Adrenal gland (tissue), 12 donors: ENCODE data around the gene GLI2. TPM values are rescaled to one million over a fixed set of nuclear protein-coding genes. Genes with fewer than 3 reads are reported as not detected.

Experiments
- DNase-seq, 7 donors: peaks; one replicate each; pipeline ENCODE4 v3.0.0-alpha.2; 2019 to 2020
- H3K27ac ChIP-seq, 5 donors: fragments of 200-600 bp; sonication (generic) in 4 of 5; 1 replicate in 3 of 5; 2 replicates in 2 of 5; pipeline versions ENCODE4 v1.5.1 to v1.8.0; 2016 to 2020; ENCODE audit warnings: mild to moderate bottlenecking in 1 of 5
- H3K27me3 ChIP-seq: fragments of 200-600 bp; 2 replicates; pipeline ENCODE4 v1.8.0; 2021
- H3K36me3 ChIP-seq, 2 donors: fragments of 200-600 bp; replicated peaks in 1 of 2; 1 replicate in 1 of 2; 2 replicates in 1 of 2; pipeline versions ENCODE4 v1.5.1 to v1.8.0; 2018 to 2022
- H3K4me1 ChIP-seq, 2 donors: fragments of 200-600 bp; replicated peaks in 1 of 2; 1 replicate in 1 of 2; 2 replicates in 1 of 2; pipeline versions ENCODE4 v1.5.1 to v1.8.0; 2018 to 2021
- H3K4me3 ChIP-seq, 4 donors: fragments of 200-600 bp; sonication (generic) in 3 of 4; one replicate each; pipeline ENCODE4 v1.5.1; 2016 to 2018
- H3K9me3 ChIP-seq, 3 donors: fragments of 200-600 bp; sonication (generic) in 1 of 3; replicated peaks in 1 of 3; 1 replicate in 2 of 3; 2 replicates in 1 of 3; pipeline versions ENCODE4 v1.5.1 to v1.8.0; 2016 to 2021
- POLR2A ChIP-seq, 2 donors: fragments of 450-650 bp; IDR thresholded peaks; one replicate each; pipeline ENCODE4 v1.6.1; 2017; ENCODE audit warnings: antibody characterized with exemption in 2 of 2, mild to moderate bottlenecking in 2 of 2, moderate library complexity in 1 of 2
- WGBS, 4 donors: extraction: QIAGEN DNeasy Blood & Tissue Kit in 2 of 4; methylation state at CpG; one replicate each; pipeline versions ENCODE4 v1.1.5 to v1.1.7; 2013 to 2017; 5-methylcytosine and 5-hydroxymethylcytosine counted together
- intact Hi-C, 2 donors: fragments of 100-400 bp; cut with DNase I; formaldehyde crosslinking; loops; one replicate each; pipeline versions ENCODE4 v1.14.1 to v1.15.0; 2022 to 2023
- polyA plus RNA-seq, 3 donors: library from polyadenylated mRNA; stranded (reverse); fragments of 200-250 nt in 2 of 3; fragments of 350-450 nt in 1 of 3; fragmentation: Illumina TruSeq in 1 of 3; extraction: RNeasy Lipid Tissue Mini Kit (QIAGEN cat#74804) in 1 of 3; gene quantifications; one replicate each; pipeline ENCODE4 v1.2.3, GENCODE V29; 2013 to 2014
- total RNA-seq, 9 donors: library from RNA; depleted of rRNA in 4 of 9; stranded (reverse); fragments of >200 nt in 4 of 9; fragments of 120-200 nt in 1 of 9; fragmentation: NEBNext Ultra II Directional in 1 of 9; extraction: Animal tissue kit (Norgen Biotek cat#: 25700) in 1 of 9; gene quantifications; one replicate each; pipeline versions ENCODE4 v1.1.0 to v1.2.4, GENCODE V29; 2013 to 2023
- TF ChIP-seq, protein P1 (sequence below), 6 experiments: fragments of 450-650 bp in 4 of 6; fragments of 200-600 bp in 2 of 6; sonication (generic) in 1 of 6; IDR thresholded peaks; 1 replicate in 5 of 6; 2 replicates in 1 of 6; pipeline versions ENCODE4 v1.5.1 to v1.8.0; 2016 to 2021; ENCODE audit warnings: antibody characterized with exemption in 6 of 6, mild to moderate bottlenecking in 2 of 6, moderate library complexity in 1 of 6
- donor health status: healthy with polysubstance abuse.
- donor health status: Bipolar disorder and iron deficiency.
- donor health status: DM: yes; HTN: yes; CAD: no.
- donor health status: DM: no; HTN: no; CAD: no.
- donor health status: DM: no; HTN: no; CAD: no.
- donor health status: DM: yes; HTN: yes; CAD: no.

Gene GLI2
- total and polyA plus RNA-seq, 12 donors: 0.51 to 4.5 (median 2.5) TPM

DNA sequence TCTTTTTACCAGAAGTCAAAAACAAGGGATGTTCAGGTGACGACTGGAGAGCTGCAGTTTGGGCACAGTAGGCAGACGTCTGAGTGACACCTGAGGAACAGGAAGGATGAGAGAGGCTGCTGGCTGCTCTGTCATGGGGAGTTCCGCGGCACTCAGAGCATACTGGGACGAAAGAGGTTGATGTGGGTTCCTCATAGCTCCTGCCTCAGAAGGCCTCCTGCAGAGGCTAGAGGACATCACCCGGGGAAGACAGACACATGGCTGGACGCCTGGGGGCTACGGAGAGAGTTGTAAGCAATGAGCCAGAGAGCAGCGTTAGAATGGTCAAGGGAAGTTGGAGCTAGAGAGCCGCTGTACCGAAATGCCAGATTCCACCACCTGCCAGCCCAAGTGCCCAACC lies 45.1 kb upstream of the GLI2 start:
- Histone ChIP-seq H3K36me3 (no peaks in the 10 kb centered on the region), H3K27me3 (peaks cover 12% of the 10 kb centered on the region), H3K27ac (no peak overlapping the region), H3K9me3 (no peaks in the 10 kb centered on the region), H3K4me1 (no peaks in the 10 kb centered on the region), H3K4me3 (no peak overlapping the region)
- DNase-seq: no peak
- TF ChIP-seq POLR2A (IDR thresholded peaks at IDR 0.05): no peak
- WGBS, 4 donors: 61 to 70% (median 67%) methylated on average over 11 of the region's 11 CpGs
- intact Hi-C loops: no loop called here

- DNase-seq: no peak
- intact Hi-C loops: no loop called here
- WGBS, 4 donors: 83 to 94% (median 91%) methylated on average over 3 to 4 of the region's 4 CpGs
These were observed 44.3 kb upstream of the GLI2 start for GRCh38 chr2:120691410-120691809.

GRCh38 chr2:120692691-120693090 lies 43.0 kb upstream of the GLI2 start:
- TF ChIP-seq, protein P1, sequence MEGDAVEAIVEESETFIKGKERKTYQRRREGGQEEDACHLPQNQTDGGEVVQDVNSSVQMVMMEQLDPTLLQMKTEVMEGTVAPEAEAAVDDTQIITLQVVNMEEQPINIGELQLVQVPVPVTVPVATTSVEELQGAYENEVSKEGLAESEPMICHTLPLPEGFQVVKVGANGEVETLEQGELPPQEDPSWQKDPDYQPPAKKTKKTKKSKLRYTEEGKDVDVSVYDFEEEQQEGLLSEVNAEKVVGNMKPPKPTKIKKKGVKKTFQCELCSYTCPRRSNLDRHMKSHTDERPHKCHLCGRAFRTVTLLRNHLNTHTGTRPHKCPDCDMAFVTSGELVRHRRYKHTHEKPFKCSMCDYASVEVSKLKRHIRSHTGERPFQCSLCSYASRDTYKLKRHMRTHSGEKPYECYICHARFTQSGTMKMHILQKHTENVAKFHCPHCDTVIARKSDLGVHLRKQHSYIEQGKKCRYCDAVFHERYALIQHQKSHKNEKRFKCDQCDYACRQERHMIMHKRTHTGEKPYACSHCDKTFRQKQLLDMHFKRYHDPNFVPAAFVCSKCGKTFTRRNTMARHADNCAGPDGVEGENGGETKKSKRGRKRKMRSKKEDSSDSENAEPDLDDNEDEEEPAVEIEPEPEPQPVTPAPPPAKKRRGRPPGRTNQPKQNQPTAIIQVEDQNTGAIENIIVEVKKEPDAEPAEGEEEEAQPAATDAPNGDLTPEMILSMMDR (IDR thresholded peaks at IDR 0.05): no peak
- TF ChIP-seq POLR2A (IDR thresholded peaks at IDR 0.05): no peak
- H3K27me3 ChIP-seq: peaks cover 12% of the 10 kb centered on the region
- no peak overlapping the region for H3K27ac ChIP-seq
- no peaks in the 10 kb centered on the region for H3K4me1 ChIP-seq
- no peak for DNase-seq
- intact Hi-C loops: no loop called here
- no peaks in the 10 kb centered on the region for H3K9me3 ChIP-seq
- WGBS, 4 donors: 76 to 90% (median 84%) methylated on average over 6 of the region's 6 CpGs
- H3K36me3 ChIP-seq: no peaks in the 10 kb centered on the region
- H3K4me3 ChIP-seq: no peak overlapping the region

More at GRCh38 chr2:120691410-120691809, 44.3 kb upstream of the GLI2 start:
- Histone ChIP-seq H3K27ac (no peak overlapping the region), H3K36me3 (no peaks in the 10 kb centered on the region), H3K4me3 (no peak overlapping the region), H3K27me3 (peaks cover 12% of the 10 kb centered on the region), H3K4me1 (no peaks in the 10 kb centered on the region), H3K9me3 (no peaks in the 10 kb centered on the region)
- TF ChIP-seq, protein P1 (IDR thresholded peaks at IDR 0.05): no peak
- no peak for TF ChIP-seq POLR2A (IDR thresholded peaks at IDR 0.05)

DNA sequence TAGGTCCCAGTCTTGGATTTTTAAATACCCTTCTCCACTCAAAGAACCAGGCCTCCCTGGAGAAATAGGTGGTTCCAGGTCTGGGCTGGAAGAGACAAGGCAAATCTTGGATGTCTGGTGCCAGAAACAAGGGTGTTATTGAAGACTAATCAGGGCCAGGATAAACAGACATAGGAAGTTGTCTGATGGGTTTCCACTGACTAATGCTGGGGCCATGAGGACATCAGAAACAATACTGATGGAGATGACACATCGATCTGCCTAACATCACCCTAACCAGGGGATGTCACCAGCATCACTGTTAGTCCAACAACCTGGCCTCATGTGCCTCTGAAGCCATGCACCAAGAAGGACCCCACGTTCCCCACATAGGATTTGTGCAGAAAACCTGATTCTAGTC lies 42.5 kb upstream of the GLI2 start:
- Histone ChIP-seq H3K36me3 (no peaks in the 10 kb centered on the region), H3K4me1 (no peaks in the 10 kb centered on the region), H3K4me3 (no peak overlapping the region), H3K27ac (no peak overlapping the region), H3K27me3 (peaks cover 12% of the 10 kb centered on the region), H3K9me3 (no peaks in the 10 kb centered on the region)
- WGBS, 4 donors: 55 to 83% (median 81%) methylated on average over 2 of the region's 2 CpGs
- TF ChIP-seq, protein P1 (IDR thresholded peaks at IDR 0.05): no peak
- TF ChIP-seq POLR2A (IDR thresholded peaks at IDR 0.05): no peak
- intact Hi-C loops: no loop called here
- no peak for DNase-seq

DNA sequence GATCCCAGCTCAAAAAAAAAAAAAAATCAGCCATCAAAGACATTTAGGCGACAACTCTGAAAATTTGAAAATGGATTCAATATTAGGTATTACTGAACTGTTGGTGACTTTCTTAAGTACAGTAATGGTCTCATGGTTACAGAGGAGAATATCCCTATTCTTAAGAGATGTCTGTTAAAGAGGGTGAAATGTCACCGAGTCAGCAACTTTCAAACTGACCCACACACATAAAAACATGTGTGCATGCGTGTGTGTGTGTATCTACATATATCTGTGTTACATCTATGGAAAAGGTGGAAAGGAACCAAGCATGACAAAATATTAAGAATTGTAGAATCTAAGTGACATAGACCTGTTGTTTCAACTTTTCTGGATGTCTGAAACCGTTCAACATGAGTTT lies 41.6 kb upstream of the GLI2 start:
- DNase-seq: no peak
- Histone ChIP-seq H3K9me3 (no peaks in the 10 kb centered on the region), H3K27ac (no peak overlapping the region), H3K4me3 (no peak overlapping the region), H3K4me1 (no peaks in the 10 kb centered on the region), H3K27me3 (peaks cover 12% of the 10 kb centered on the region), H3K36me3 (no peaks in the 10 kb centered on the region)
- 62 to 86% (median 75%) methylated on average over 4 of the region's 4 CpGs for WGBS, 4 donors
- intact Hi-C loops: loop anchor here (2.0 kb wide), 2 partner anchors 379 to 383 kb away; no protein-coding TSS in a partner anchor
- TF ChIP-seq, protein P1 (IDR thresholded peaks at IDR 0.05): no peak
- no peak for TF ChIP-seq POLR2A (IDR thresholded peaks at IDR 0.05)
